Measurements from ENCODE around the gene CD27. TPM values are rescaled to one million over a fixed set of nuclear protein-coding genes. Genes with fewer than 3 reads are reported as not detected.

CD27 gene
- total and polyA plus RNA-seq, 2 experiments from 2014 or later = 0.53 TPM; not detected in 1

DNA sequence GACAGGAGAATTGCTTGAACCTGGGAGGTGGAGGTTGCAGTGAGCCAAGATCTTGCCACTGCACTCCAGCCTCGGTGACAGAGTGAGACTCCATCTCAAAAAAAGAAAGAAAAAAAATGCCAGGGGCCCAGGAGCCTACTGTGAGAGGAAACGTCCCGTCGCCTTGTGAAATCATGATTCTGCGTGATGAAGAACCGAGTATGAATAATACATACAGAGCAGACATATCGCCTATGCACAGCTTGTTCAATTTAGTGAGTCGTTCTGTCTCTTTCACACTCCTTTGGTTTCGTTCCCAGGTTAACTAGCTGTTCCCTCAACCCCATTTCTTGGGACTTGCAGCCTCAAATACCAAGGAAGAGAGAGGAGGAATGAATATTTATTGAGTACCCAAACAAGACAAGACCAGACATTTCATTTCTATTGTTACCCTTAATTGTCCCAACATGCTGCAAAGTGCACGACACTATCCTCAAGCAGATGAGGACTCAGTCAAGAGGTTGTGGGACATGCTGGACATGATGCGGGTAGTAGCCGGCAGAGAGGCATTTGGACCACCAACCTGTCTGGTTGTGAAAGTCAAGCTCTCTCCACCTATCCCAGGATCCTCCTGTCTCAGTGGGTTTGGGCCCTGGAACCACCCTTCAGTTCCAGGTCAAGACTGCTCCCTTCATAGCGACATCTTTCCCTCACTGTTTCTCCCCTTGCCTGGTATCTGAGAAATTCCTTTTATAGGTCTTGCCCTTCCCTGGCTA is 8.6 kb upstream of the CD27 start:
- DNase-seq (ENCODE audit: low spot score) (no peak), ATAC-seq (no peak)
- Histone ChIP-seq H4K20me1 (replicated peaks; ENCODE audit: insufficient read depth) (no peaks in the 10 kb centered on the region), H3K27ac (ENCODE audit: low read depth) (no peak overlapping the region), H3K79me2 (replicated peaks; ENCODE audit: insufficient read depth) (no peaks in the 10 kb centered on the region), H3K4me2 (no peak overlapping the region), H2AFZ (no peak overlapping the region), H3K27me3 (ENCODE audit: insufficient read depth) (no peaks in the 10 kb centered on the region), H3K36me3 (ENCODE audit: insufficient read depth) (no peaks in the 10 kb centered on the region), H3K9me2 (ENCODE audit: insufficient read depth) (no peaks in the 10 kb centered on the region), H3F3A (replicated peaks; ENCODE audit: low read depth) (peaks cover 8% of the 10 kb centered on the region; the same call in 1 of the 2 replicates), H3K4me3 (no peak overlapping the region), H3K4me1 (ENCODE audit: insufficient read depth) (peaks cover 15% of the 10 kb centered on the region)
- TF ChIP-seq EZH2 (IDR thresholded peaks at IDR 0.05; ENCODE audit: low read depth, unreplicated experiment) (no peak), ZNF331 (CRISPR knock-in tag; IDR thresholded peaks at IDR 0.05; ENCODE audit: low read depth) (no peak), STAT1 (IDR thresholded peaks at IDR 0.05; ENCODE audit: unreplicated experiment) (no peak), JUNB (IDR thresholded peaks at IDR 0.05; ENCODE audit: unreplicated experiment) (no peak), POLR2AphosphoS5 (IDR thresholded peaks at IDR 0.05; ENCODE audit: low read depth) (no peak), NANOG (IDR thresholded peaks at IDR 0.05; ENCODE audit: borderline replicate concordance) (no peak), CREB1 (CRISPR knock-in tag; IDR thresholded peaks at IDR 0.05; ENCODE audit: low read depth) (no peak), EZH2phosphoT487 (IDR thresholded peaks at IDR 0.05; ENCODE audit: unreplicated experiment) (no peak), ZNF114 (CRISPR knock-in tag; IDR thresholded peaks at IDR 0.05) (no peak)
- TF ChIP-seq, protein P1, sequence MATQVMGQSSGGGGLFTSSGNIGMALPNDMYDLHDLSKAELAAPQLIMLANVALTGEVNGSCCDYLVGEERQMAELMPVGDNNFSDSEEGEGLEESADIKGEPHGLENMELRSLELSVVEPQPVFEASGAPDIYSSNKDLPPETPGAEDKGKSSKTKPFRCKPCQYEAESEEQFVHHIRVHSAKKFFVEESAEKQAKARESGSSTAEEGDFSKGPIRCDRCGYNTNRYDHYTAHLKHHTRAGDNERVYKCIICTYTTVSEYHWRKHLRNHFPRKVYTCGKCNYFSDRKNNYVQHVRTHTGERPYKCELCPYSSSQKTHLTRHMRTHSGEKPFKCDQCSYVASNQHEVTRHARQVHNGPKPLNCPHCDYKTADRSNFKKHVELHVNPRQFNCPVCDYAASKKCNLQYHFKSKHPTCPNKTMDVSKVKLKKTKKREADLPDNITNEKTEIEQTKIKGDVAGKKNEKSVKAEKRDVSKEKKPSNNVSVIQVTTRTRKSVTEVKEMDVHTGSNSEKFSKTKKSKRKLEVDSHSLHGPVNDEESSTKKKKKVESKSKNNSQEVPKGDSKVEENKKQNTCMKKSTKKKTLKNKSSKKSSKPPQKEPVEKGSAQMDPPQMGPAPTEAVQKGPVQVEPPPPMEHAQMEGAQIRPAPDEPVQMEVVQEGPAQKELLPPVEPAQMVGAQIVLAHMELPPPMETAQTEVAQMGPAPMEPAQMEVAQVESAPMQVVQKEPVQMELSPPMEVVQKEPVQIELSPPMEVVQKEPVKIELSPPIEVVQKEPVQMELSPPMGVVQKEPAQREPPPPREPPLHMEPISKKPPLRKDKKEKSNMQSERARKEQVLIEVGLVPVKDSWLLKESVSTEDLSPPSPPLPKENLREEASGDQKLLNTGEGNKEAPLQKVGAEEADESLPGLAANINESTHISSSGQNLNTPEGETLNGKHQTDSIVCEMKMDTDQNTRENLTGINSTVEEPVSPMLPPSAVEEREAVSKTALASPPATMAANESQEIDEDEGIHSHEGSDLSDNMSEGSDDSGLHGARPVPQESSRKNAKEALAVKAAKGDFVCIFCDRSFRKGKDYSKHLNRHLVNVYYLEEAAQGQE (IDR thresholded peaks at IDR 0.05; ENCODE audit: unreplicated experiment) = no peak
- TF ChIP-seq, protein P2, sequence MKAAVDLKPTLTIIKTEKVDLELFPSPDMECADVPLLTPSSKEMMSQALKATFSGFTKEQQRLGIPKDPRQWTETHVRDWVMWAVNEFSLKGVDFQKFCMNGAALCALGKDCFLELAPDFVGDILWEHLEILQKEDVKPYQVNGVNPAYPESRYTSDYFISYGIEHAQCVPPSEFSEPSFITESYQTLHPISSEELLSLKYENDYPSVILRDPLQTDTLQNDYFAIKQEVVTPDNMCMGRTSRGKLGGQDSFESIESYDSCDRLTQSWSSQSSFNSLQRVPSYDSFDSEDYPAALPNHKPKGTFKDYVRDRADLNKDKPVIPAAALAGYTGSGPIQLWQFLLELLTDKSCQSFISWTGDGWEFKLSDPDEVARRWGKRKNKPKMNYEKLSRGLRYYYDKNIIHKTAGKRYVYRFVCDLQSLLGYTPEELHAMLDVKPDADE (IDR thresholded peaks at IDR 0.05) = no peak
- TF ChIP-seq, protein P3, sequence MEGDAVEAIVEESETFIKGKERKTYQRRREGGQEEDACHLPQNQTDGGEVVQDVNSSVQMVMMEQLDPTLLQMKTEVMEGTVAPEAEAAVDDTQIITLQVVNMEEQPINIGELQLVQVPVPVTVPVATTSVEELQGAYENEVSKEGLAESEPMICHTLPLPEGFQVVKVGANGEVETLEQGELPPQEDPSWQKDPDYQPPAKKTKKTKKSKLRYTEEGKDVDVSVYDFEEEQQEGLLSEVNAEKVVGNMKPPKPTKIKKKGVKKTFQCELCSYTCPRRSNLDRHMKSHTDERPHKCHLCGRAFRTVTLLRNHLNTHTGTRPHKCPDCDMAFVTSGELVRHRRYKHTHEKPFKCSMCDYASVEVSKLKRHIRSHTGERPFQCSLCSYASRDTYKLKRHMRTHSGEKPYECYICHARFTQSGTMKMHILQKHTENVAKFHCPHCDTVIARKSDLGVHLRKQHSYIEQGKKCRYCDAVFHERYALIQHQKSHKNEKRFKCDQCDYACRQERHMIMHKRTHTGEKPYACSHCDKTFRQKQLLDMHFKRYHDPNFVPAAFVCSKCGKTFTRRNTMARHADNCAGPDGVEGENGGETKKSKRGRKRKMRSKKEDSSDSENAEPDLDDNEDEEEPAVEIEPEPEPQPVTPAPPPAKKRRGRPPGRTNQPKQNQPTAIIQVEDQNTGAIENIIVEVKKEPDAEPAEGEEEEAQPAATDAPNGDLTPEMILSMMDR (conservative IDR thresholded peaks at IDR 0.05; ENCODE audit: low read depth in 2 of 2) = no peak
- TF ChIP-seq, protein P4, sequence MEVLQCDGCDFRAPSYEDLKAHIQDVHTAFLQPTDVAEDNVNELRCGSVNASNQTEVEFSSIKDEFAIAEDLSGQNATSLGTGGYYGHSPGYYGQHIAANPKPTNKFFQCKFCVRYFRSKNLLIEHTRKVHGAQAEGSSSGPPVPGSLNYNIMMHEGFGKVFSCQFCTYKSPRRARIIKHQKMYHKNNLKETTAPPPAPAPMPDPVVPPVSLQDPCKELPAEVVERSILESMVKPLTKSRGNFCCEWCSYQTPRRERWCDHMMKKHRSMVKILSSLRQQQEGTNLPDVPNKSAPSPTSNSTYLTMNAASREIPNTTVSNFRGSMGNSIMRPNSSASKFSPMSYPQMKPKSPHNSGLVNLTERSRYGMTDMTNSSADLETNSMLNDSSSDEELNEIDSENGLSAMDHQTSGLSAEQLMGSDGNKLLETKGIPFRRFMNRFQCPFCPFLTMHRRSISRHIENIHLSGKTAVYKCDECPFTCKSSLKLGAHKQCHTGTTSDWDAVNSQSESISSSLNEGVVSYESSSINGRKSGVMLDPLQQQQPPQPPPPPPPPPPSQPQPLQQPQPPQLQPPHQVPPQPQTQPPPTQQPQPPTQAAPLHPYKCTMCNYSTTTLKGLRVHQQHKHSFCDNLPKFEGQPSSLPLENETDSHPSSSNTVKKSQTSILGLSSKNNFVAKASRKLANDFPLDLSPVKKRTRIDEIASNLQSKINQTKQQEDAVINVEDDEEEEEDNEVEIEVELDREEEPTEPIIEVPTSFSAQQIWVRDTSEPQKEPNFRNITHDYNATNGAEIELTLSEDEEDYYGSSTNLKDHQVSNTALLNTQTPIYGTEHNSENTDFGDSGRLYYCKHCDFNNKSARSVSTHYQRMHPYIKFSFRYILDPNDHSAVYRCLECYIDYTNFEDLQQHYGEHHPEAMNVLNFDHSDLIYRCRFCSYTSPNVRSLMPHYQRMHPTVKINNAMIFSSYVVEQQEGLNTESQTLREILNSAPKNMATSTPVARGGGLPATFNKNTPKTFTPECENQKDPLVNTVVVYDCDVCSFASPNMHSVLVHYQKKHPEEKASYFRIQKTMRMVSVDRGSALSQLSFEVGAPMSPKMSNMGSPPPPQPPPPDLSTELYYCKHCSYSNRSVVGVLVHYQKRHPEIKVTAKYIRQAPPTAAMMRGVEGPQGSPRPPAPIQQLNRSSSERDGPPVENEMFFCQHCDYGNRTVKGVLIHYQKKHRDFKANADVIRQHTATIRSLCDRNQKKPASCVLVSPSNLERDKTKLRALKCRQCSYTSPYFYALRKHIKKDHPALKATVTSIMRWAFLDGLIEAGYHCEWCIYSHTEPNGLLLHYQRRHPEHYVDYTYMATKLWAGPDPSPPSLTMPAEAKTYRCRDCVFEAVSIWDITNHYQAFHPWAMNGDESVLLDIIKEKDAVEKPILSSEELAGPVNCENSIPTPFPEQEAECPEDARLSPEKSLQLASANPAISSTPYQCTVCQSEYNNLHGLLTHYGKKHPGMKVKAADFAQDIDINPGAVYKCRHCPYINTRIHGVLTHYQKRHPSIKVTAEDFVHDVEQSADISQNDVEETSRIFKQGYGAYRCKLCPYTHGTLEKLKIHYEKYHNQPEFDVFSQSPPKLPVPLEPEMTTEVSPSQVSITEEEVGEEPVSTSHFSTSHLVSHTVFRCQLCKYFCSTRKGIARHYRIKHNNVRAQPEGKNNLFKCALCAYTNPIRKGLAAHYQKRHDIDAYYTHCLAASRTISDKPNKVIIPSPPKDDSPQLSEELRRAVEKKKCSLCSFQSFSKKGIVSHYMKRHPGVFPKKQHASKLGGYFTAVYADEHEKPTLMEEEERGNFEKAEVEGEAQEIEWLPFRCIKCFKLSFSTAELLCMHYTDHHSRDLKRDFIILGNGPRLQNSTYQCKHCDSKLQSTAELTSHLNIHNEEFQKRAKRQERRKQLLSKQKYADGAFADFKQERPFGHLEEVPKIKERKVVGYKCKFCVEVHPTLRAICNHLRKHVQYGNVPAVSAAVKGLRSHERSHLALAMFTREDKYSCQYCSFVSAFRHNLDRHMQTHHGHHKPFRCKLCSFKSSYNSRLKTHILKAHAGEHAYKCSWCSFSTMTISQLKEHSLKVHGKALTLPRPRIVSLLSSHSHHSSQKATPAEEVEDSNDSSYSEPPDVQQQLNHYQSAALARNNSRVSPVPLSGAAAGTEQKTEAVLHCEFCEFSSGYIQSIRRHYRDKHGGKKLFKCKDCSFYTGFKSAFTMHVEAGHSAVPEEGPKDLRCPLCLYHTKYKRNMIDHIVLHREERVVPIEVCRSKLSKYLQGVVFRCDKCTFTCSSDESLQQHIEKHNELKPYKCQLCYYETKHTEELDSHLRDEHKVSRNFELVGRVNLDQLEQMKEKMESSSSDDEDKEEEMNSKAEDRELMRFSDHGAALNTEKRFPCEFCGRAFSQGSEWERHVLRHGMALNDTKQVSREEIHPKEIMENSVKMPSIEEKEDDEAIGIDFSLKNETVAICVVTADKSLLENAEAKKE (CRISPR knock-in tag; IDR thresholded peaks at IDR 0.05) = no peak
- Mint-ChIP-seq H3K27ac (no peak overlapping the region), H3K27me3 (ENCODE audit: insufficient read depth, low read depth, poor library complexity) (peaks cover 1% of the 10 kb centered on the region), H3K4me3 (no peak overlapping the region), H3K9me3 (no peaks in the 10 kb centered on the region), H3K36me3 (ENCODE audit: low read depth) (no peaks in the 10 kb centered on the region), H3K4me1 (peaks cover 20% of the 10 kb centered on the region)
